Thymus (tissue), 11 donors: ENCODE results near the gene TMEM150C. TPM values are rescaled to one million over a fixed set of nuclear protein-coding genes. Genes with fewer than 3 reads are reported as not detected.

ENCODE experiments used
- DNase-seq, 9 donors: peaks; one replicate each; pipeline ENCODE4 v3.0.0-alpha.2; 2013; ENCODE audit warnings: low spot score in 9 of 9, low read depth in 6 of 9, missing footprints in 1 of 9
- H3K27ac ChIP-seq, 2 donors: one replicate each; pipeline ENCODE4 v1.5.1; 2013; ENCODE audit warnings: control low read depth in 1 of 2, low read depth in 1 of 2, low read length in 1 of 2, mild to moderate bottlenecking in 1 of 2, moderate library complexity in 1 of 2
- H3K27me3 ChIP-seq, 2 donors: one replicate each; pipeline ENCODE4 v1.5.1; 2013; ENCODE audit warnings: low read length in 1 of 2; ENCODE audit not compliant: control insufficient read depth in 2 of 2, insufficient read depth in 1 of 2
- H3K36me3 ChIP-seq, 2 donors: one replicate each; pipeline ENCODE4 v1.5.1; 2013; ENCODE audit warnings: low read length in 1 of 2, mild to moderate bottlenecking in 1 of 2, moderate library complexity in 1 of 2; ENCODE audit not compliant: control insufficient read depth in 2 of 2, insufficient read depth in 2 of 2
- H3K4me1 ChIP-seq, 2 donors: one replicate each; pipeline ENCODE4 v1.5.1; 2013; ENCODE audit warnings: low read length in 2 of 2; ENCODE audit not compliant: control insufficient read depth in 2 of 2, insufficient read depth in 2 of 2
- H3K4me3 ChIP-seq, 2 donors: one replicate each; pipeline ENCODE4 v1.5.1; 2013; ENCODE audit warnings: low read length in 2 of 2, control low read depth in 1 of 2, mild to moderate bottlenecking in 1 of 2
- H3K9me3 ChIP-seq, 2 donors: one replicate each; pipeline ENCODE4 v1.5.1; 2013; ENCODE audit warnings: low read length in 1 of 2, mild to moderate bottlenecking in 1 of 2; ENCODE audit not compliant: control insufficient read depth in 2 of 2, insufficient read depth in 1 of 2
- WGBS: extraction: QIAGEN DNeasy Blood & Tissue Kit; methylation state at CpG from one replicate; pipeline ENCODE4 v1.1.7; 2013; 5-methylcytosine and 5-hydroxymethylcytosine counted together
- polyA plus RNA-seq: library from polyadenylated mRNA; stranded (reverse); fragments of 200-250 nt; gene quantifications from one replicate; pipeline ENCODE4 v1.2.3, GENCODE V29; 2013
- total RNA-seq: library from RNA; stranded (reverse); fragments of 120-200 nt; gene quantifications from one replicate; pipeline ENCODE4 v1.2.4, GENCODE V29; 2013
- donor health status: healthy.

Gene TMEM150C
- total and polyA plus RNA-seq, 2 donors, result 6.1 to 18.2 TPM

- no peaks in the 10 kb centered on the region for H3K36me3 ChIP-seq
- no peaks in the 10 kb centered on the region for H3K9me3 ChIP-seq
- H3K4me1 ChIP-seq, result no peaks in the 10 kb centered on the region
- no peak overlapping the region for H3K27ac ChIP-seq
- no peak overlapping the region for H3K4me3 ChIP-seq
- no peak for DNase-seq
- H3K27me3 ChIP-seq, result no peaks in the 10 kb centered on the region
- 63% methylated on average over 2 of the region's 2 CpGs for WGBS
Observed at GRCh38 chr4:82513382-82513781, 48.4 kb downstream of the TMEM150C start.

- WGBS, result 94% methylated on average over 3 of the region's 3 CpGs
Observed at GRCh38 chr4:82510216-82510615, 51.6 kb downstream of the TMEM150C start.

GRCh38 chr4:82508806-82509428 is 52.9 kb downstream of the TMEM150C start:
- H3K27ac ChIP-seq, result no peak overlapping the region
- no peaks in the 10 kb centered on the region for H3K4me1 ChIP-seq
- H3K27me3 ChIP-seq, result no peaks in the 10 kb centered on the region
- no peaks in the 10 kb centered on the region for H3K36me3 ChIP-seq
- H3K4me3 ChIP-seq, result no peak overlapping the region
- no peaks in the 10 kb centered on the region for H3K9me3 ChIP-seq
- WGBS, result 96% methylated on average over 5 of the region's 5 CpGs
- no peak for DNase-seq

More at GRCh38 chr4:82510216-82510615, 51.6 kb downstream of the TMEM150C start:
- no peak overlapping the region for H3K4me3 ChIP-seq
- no peaks in the 10 kb centered on the region for H3K9me3 ChIP-seq
- H3K36me3 ChIP-seq, result no peaks in the 10 kb centered on the region
- H3K27me3 ChIP-seq, result no peaks in the 10 kb centered on the region
- no peak overlapping the region for H3K27ac ChIP-seq
- no peaks in the 10 kb centered on the region for H3K4me1 ChIP-seq
- no peak for DNase-seq

- Histone ChIP-seq H3K36me3 (no peaks in the 10 kb centered on the region), H3K4me1 (no peaks in the 10 kb centered on the region), H3K27ac (no peak overlapping the region), H3K9me3 (no peaks in the 10 kb centered on the region), H3K4me3 (no peak overlapping the region), H3K27me3 (no peaks in the 10 kb centered on the region)
- no peak for DNase-seq
Observed at GRCh38 chr4:82508011-82508410, 53.8 kb downstream of the TMEM150C start.

- Histone ChIP-seq H3K9me3 (no peaks in the 10 kb centered on the region), H3K4me1 (no peaks in the 10 kb centered on the region), H3K27me3 (no peaks in the 10 kb centered on the region), H3K36me3 (no peaks in the 10 kb centered on the region), H3K27ac (no peak overlapping the region), H3K4me3 (no peak overlapping the region)
- 98% methylated on average over 2 of the region's 2 CpGs for WGBS
- DNase-seq, result no peak
Observed at GRCh38 chr4:82501154-82501442, 60.7 kb downstream of the TMEM150C start.

GRCh38 chr4:82500435-82501153 is 61.2 kb downstream of the TMEM150C start:
- 92% methylated on average over 5 of the region's 5 CpGs for WGBS
- Histone ChIP-seq H3K9me3 (no peaks in the 10 kb centered on the region), H3K27ac (no peak overlapping the region)

GRCh38 chr4:82499738-82500434 is 61.9 kb downstream of the TMEM150C start:
- Histone ChIP-seq H3K36me3 (no peaks in the 10 kb centered on the region), H3K9me3 (no peaks in the 10 kb centered on the region)
- 97% methylated on average over 6 of the region's 6 CpGs for WGBS

More at GRCh38 chr4:82500435-82501153, 61.2 kb downstream of the TMEM150C start:
- Histone ChIP-seq H3K4me3 (no peak overlapping the region), H3K36me3 (no peaks in the 10 kb centered on the region), H3K27me3 (no peaks in the 10 kb centered on the region), H3K4me1 (no peaks in the 10 kb centered on the region)
- no peak for DNase-seq

GRCh38 chr4:82496349-82496748 is 65.4 kb downstream of the TMEM150C start:
- no peaks in the 10 kb centered on the region for H3K36me3 ChIP-seq
- H3K9me3 ChIP-seq, result no peaks in the 10 kb centered on the region
- H3K4me1 ChIP-seq, result no peaks in the 10 kb centered on the region
- DNase-seq, result no peak
- H3K27me3 ChIP-seq, result no peaks in the 10 kb centered on the region
- H3K27ac ChIP-seq, result no peak overlapping the region
- 97% methylated on average over 2 of the region's 2 CpGs for WGBS
- H3K4me3 ChIP-seq, result no peak overlapping the region

More at GRCh38 chr4:82499738-82500434, 61.9 kb downstream of the TMEM150C start:
- no peaks in the 10 kb centered on the region for H3K4me1 ChIP-seq
- no peaks in the 10 kb centered on the region for H3K27me3 ChIP-seq
- no peak for DNase-seq
- H3K27ac ChIP-seq, result no peak overlapping the region
- no peak overlapping the region for H3K4me3 ChIP-seq

GRCh38 chr4:82495666-82496065 is 66.1 kb downstream of the TMEM150C start:
- Histone ChIP-seq H3K9me3 (no peaks in the 10 kb centered on the region), H3K27ac (no peak overlapping the region), H3K27me3 (no peaks in the 10 kb centered on the region), H3K4me3 (no peak overlapping the region), H3K36me3 (no peaks in the 10 kb centered on the region), H3K4me1 (no peaks in the 10 kb centered on the region)
- WGBS, result 97% methylated on average over 4 of the region's 4 CpGs
- DNase-seq, result no peak
